ENCODE measurements around the gene SPATA20.

- TF ChIP-seq CTCF (IDR thresholded peaks at IDR 0.05) (no peak), POLR2A (IDR thresholded peaks at IDR 0.05) (no peak)
Measured at GRCh38 chr17:50578173-50578572, 31.2 kb downstream of the SPATA20 start.
